OCI-LY1 (cell line): ENCODE results near the gene ANKRD11.
A peak's percentile ranks its signal among the peaks of the same experiment; 100 is the strongest.

Experiments
- H2AFZ ChIP-seq: fragments of 200-600 bp; sonication (generic), shearing (Covaris generic); 2 replicates; pipeline ENCODE4 v1.6.0; 2014; ENCODE audit warnings: antibody characterized with exemption, mild to moderate bottlenecking, low read length
- H3F3A ChIP-seq: fragments of 200-600 bp; sonication (generic), shearing (Covaris generic); 2 replicates; pipeline ENCODE4 v1.6.0; 2014; ENCODE audit warnings: mild to moderate bottlenecking, antibody characterized with exemption, low read length, moderate library complexity; ENCODE audit not compliant: insufficient read depth
- H3K27ac ChIP-seq: fragments of 200-600 bp; sonication (generic); 2 replicates; pipeline ENCODE4 v1.5.1; 2014; ENCODE audit warnings: low read length, mixed run types, mild to moderate bottlenecking, low read depth; ENCODE audit not compliant: poor library complexity, severe bottlenecking
- H3K27me3 ChIP-seq: fragments of 200-600 bp; sonication (generic); 2 replicates; pipeline ENCODE4 v1.6.0; 2014; ENCODE audit warnings: antibody characterized with exemption, mild to moderate bottlenecking, low read length, moderate library complexity; ENCODE audit not compliant: insufficient read depth
- H3K36me3 ChIP-seq: fragments of 200-600 bp; sonication (generic); 2 replicates; pipeline ENCODE4 v1.6.1; 2014; ENCODE audit warnings: mild to moderate bottlenecking, antibody characterized with exemption, low read length, moderate library complexity, mixed read lengths; ENCODE audit not compliant: insufficient read depth
- H3K4me1 ChIP-seq: fragments of 200-600 bp; sonication (generic); 2 replicates; pipeline ENCODE4 v1.5.1; 2014; ENCODE audit warnings: mild to moderate bottlenecking, low read length, moderate library complexity; ENCODE audit not compliant: insufficient read depth, severe bottlenecking
- H3K4me2 ChIP-seq: fragments of 200-600 bp; sonication (generic), shearing (Covaris generic); 2 replicates; pipeline ENCODE4 v1.6.1; 2014; ENCODE audit warnings: low read length
- H3K4me3 ChIP-seq: fragments of 200-600 bp; sonication (generic); 2 replicates; pipeline ENCODE4 v1.5.1; 2014; ENCODE audit warnings: low read length, low read depth, mild to moderate bottlenecking, mixed read lengths; ENCODE audit not compliant: poor library complexity, severe bottlenecking
- H3K79me2 ChIP-seq: fragments of 200-600 bp; shearing (Covaris generic); 2 replicates; pipeline ENCODE4 v1.6.1; 2016; ENCODE audit warnings: mixed run types, low read length, mixed read lengths; ENCODE audit not compliant: insufficient read depth
- H3K9ac ChIP-seq: fragments of 200-600 bp; sonication (generic), shearing (Covaris generic); 2 replicates; pipeline ENCODE4 v1.6.1; 2014; ENCODE audit warnings: mild to moderate bottlenecking, low read length, mixed read lengths
- H3K9me2 ChIP-seq: fragments of 200-600 bp; sonication (generic), shearing (Covaris generic); 2 replicates; pipeline ENCODE4 v1.6.1; 2014; ENCODE audit warnings: low read depth, mild to moderate bottlenecking, low read length, mixed read lengths
- H3K9me3 ChIP-seq: fragments of 200-600 bp; shearing (Covaris generic); 2 replicates; pipeline ENCODE4 v1.6.1; 2014; ENCODE audit warnings: low read length, mixed read lengths
- H4K20me1 ChIP-seq: fragments of 200-600 bp; sonication (generic), shearing (Covaris generic); 2 replicates; pipeline ENCODE4 v1.6.0; 2016; ENCODE audit warnings: mild to moderate bottlenecking, low read length; ENCODE audit not compliant: insufficient read depth
- CTCF ChIP-seq: fragments of 200-600 bp; sonication (generic), shearing (Covaris generic); IDR thresholded peaks from 2 replicates; pipeline ENCODE4 v1.5.1; 2017; ENCODE audit warnings: mild to moderate bottlenecking, antibody characterized with exemption, low read length, moderate library complexity, mixed read lengths
- EZH2 ChIP-seq: fragments of 200-600 bp; sonication (generic), shearing (Covaris generic); IDR thresholded peaks from 2 replicates; pipeline ENCODE4 v1.8.0; 2017; ENCODE audit warnings: borderline replicate concordance, mixed run types, mild to moderate bottlenecking, antibody characterized with exemption, low read length, moderate library complexity, mixed read lengths

ANKRD11 gene

DNA sequence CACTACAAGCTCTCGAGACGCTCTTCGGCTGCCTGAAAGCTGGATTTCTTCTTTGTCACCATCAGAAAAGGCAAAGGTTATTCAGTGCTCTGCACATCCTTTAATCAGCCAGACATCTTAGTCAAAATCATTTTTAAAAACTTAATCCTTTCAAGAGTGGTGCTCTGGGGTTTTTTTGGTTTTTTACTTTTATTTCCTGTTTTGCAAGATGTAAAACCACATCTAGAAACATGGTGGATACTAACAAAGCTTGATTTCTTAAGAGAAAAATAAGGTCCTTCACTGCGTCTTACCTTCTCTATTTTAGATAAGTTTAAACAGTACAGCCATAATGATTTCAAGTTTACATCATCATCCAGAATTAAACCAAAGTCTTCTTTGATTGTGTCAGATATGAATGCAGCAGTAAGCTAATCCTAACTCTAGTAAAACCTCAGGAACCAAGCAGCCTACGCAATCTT, 6.3 kb downstream of the ANKRD11 start:
- H3K27ac ChIP-seq, result peak overlapping the region; percentile 16
- no peak overlapping the region for H3K4me3 ChIP-seq
- H3K4me2 ChIP-seq, result peak overlapping the region; percentile 34; the same call in 1 of the 2 replicates

GRCh38 chr16:89482817-89483205, 7.5 kb downstream of the ANKRD11 start:
- H3K27ac ChIP-seq, result no peak overlapping the region

More for the DNA sequence above, 6.3 kb downstream of the ANKRD11 start:
- Histone ChIP-seq H3K36me3 (peaks cover 13% of the 10 kb centered on the region), H3F3A (no peaks in the 10 kb centered on the region), H3K9me2 (no peaks in the 10 kb centered on the region), H3K9me3 (no peaks in the 10 kb centered on the region), H4K20me1 (peaks cover 11% of the 10 kb centered on the region; the same call in 1 of the 2 replicates), H3K9ac (no peak overlapping the region; the same call in 1 of the 2 replicates), H3K27me3 (no peaks in the 10 kb centered on the region), H3K79me2 (peaks cover 97% of the 10 kb centered on the region), H3K4me1 (peaks cover 89% of the 10 kb centered on the region), H2AFZ (no peak overlapping the region)
- TF ChIP-seq EZH2, result no peak
- TF ChIP-seq CTCF, result no peak

DNA sequence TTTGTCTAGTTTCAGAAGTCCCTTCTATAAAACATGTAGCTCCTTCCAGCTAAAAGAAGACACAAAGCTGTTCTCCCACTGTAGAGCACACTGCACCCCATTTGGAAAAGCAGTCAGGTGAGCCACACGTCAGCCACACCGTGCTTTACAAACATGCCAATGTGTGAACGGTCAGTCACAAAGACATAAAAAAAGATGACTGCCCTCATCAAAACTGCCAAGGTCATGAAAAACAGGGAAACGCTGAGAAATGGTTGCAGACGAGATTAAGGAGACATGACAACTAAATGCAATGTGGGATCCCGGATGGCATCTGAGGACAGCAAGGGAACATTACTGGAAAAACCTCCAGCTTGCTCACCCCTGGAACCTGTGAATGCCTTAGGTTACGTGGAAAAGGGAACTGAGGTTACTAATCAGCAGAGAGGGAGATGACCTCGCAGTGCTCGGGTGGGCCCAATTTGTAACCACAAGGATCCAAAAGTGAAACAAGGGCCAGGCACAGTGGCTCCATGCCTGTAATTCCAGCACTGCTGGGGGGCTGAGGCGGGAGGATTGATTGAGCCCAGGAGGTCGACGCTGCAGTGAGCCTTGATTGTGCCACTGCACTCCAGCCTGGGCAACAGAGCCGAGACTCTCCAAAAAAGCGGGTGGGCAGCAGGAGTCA, 8.1 kb downstream of the ANKRD11 start:
- Histone ChIP-seq H2AFZ (no peak overlapping the region), H3K9me3 (no peaks in the 10 kb centered on the region), H3K4me3 (no peak overlapping the region), H3K79me2 (peaks cover 96% of the 10 kb centered on the region), H3K27ac (peak overlapping the region; percentile 5), H3K4me2 (no peak overlapping the region; the same call in 1 of the 2 replicates), H3K27me3 (no peaks in the 10 kb centered on the region), H3K36me3 (peaks cover 13% of the 10 kb centered on the region), H3K9ac (no peak overlapping the region), H4K20me1 (peaks cover 11% of the 10 kb centered on the region; the same call in 1 of the 2 replicates), H3K9me2 (no peaks in the 10 kb centered on the region), H3K4me1 (peaks cover 90% of the 10 kb centered on the region), H3F3A (no peaks in the 10 kb centered on the region)
- TF ChIP-seq EZH2 (no peak), CTCF (no peak)

More at GRCh38 chr16:89482817-89483205, 7.5 kb downstream of the ANKRD11 start:
- Histone ChIP-seq H3K79me2 (peaks cover 98% of the 10 kb centered on the region), H3K9me3 (no peaks in the 10 kb centered on the region), H3K9ac (no peak overlapping the region), H3K4me2 (no peak overlapping the region), H2AFZ (no peak overlapping the region), H3K36me3 (peaks cover 13% of the 10 kb centered on the region), H3K9me2 (no peaks in the 10 kb centered on the region), H3F3A (no peaks in the 10 kb centered on the region), H3K4me1 (peaks cover 90% of the 10 kb centered on the region), H3K27me3 (no peaks in the 10 kb centered on the region), H4K20me1 (peaks cover 11% of the 10 kb centered on the region; the same call in 1 of the 2 replicates), H3K4me3 (no peak overlapping the region)
- TF ChIP-seq CTCF (no peak), EZH2 (no peak)
